ENCODE data around the gene KCNMB2. TPM values are rescaled to one million over a fixed set of nuclear protein-coding genes. Genes with fewer than 3 reads are reported as not detected.

KCNMB2 gene
- total RNA-seq, 6 experiments from 2014 or later: not detected

- WGBS (ENCODE audit: insufficient coverage, low coverage, low lambda C conversion rate, missing lambda C conversion rate): 41% methylated on average over 3 of the region's 4 CpGs
- Histone ChIP-seq H3K4me3 (no peak overlapping the region), H3K36me3 (no peaks in the 10 kb centered on the region), H3K9me3 (no peaks in the 10 kb centered on the region), H3K4me1 (no peaks in the 10 kb centered on the region), H3K27me3 (no peaks in the 10 kb centered on the region), H3K27ac (no peak overlapping the region)
- DNase-seq: no peak
- no peak for ATAC-seq
- TF ChIP-seq CTCF (IDR thresholded peaks at IDR 0.05) (no peak), POLR2A (IDR thresholded peaks at IDR 0.05) (no peak)
- intact Hi-C loops (cut with DNase I): no loop called here
These were observed 47.8 kb downstream of the KCNMB2 start for GRCh38 chr3:178583963-178584575.

GRCh38 chr3:178584722-178585380, 48.6 kb downstream of the KCNMB2 start:
- ATAC-seq (no peak), DNase-seq (no peak)
- H3K27me3 ChIP-seq: no peaks in the 10 kb centered on the region
- no peaks in the 10 kb centered on the region for H3K4me1 ChIP-seq
- WGBS (ENCODE audit: insufficient coverage, low coverage, low lambda C conversion rate, missing lambda C conversion rate): 52% methylated on average over 5 of the region's 5 CpGs
- H3K27ac ChIP-seq: no peak overlapping the region
- H3K9me3 ChIP-seq: no peaks in the 10 kb centered on the region
- H3K36me3 ChIP-seq: no peaks in the 10 kb centered on the region
- no peak for TF ChIP-seq CTCF (IDR thresholded peaks at IDR 0.05)
- H3K4me3 ChIP-seq: no peak overlapping the region
- intact Hi-C loops (cut with DNase I): no loop called here

GRCh38 chr3:178585454-178585853, 49.2 kb downstream of the KCNMB2 start:
- intact Hi-C loops (cut with DNase I): no loop called here
- Histone ChIP-seq H3K4me1 (no peaks in the 10 kb centered on the region), H3K36me3 (no peaks in the 10 kb centered on the region), H3K9me3 (no peaks in the 10 kb centered on the region), H3K27ac (no peak overlapping the region), H3K27me3 (no peaks in the 10 kb centered on the region), H3K4me3 (no peak overlapping the region)
- DNase-seq: no peak
- no peak for TF ChIP-seq CTCF (IDR thresholded peaks at IDR 0.05)
- TF ChIP-seq POLR2A (IDR thresholded peaks at IDR 0.05): no peak
- 11% methylated on average over 1 of the region's 1 CpG for WGBS (ENCODE audit: insufficient coverage, low coverage, low lambda C conversion rate, missing lambda C conversion rate)
- ATAC-seq: no peak

GRCh38 chr3:178586076-178586475, 49.8 kb downstream of the KCNMB2 start:
- 13% methylated on average over 2 of the region's 2 CpGs for WGBS (ENCODE audit: insufficient coverage, low coverage, low lambda C conversion rate, missing lambda C conversion rate)
- Histone ChIP-seq H3K27me3 (no peaks in the 10 kb centered on the region), H3K27ac (no peak overlapping the region), H3K4me1 (no peaks in the 10 kb centered on the region), H3K4me3 (no peak overlapping the region), H3K9me3 (no peaks in the 10 kb centered on the region), H3K36me3 (no peaks in the 10 kb centered on the region)
- ATAC-seq: no peak
- DNase-seq: no peak
- intact Hi-C loops (cut with DNase I): no loop called here
- TF ChIP-seq POLR2A (IDR thresholded peaks at IDR 0.05) (no peak), CTCF (IDR thresholded peaks at IDR 0.05) (no peak)

Data from right lobe of liver (tissue), 6 donors.